Mucosa of descending colon (tissue), 3 donors: Measurements from ENCODE around the gene PRPF38A. TPM values are rescaled to one million over a fixed set of nuclear protein-coding genes. Genes with fewer than 3 reads are reported as not detected.

Experiments used
- ATAC-seq: fragments of 200-7000 bp; cut with Tn5 transposase; one replicate; pipeline ENCODE4 v1.9.1; 2020; ENCODE audit warnings: mild to moderate bottlenecking, moderate library complexity
- DNase-seq, 3 donors: peaks; one replicate each; pipeline ENCODE4 v3.0.0-alpha.2; 2020
- H3K36me3 ChIP-seq: fragments of 200-600 bp; one replicate; pipeline ENCODE4 v1.8.0; 2021; ENCODE audit warnings: low read depth, mild to moderate bottlenecking
- H3K4me1 ChIP-seq: fragments of 200-600 bp; one replicate; pipeline ENCODE4 v1.8.0; 2021; ENCODE audit warnings: low read depth, mild to moderate bottlenecking
- H3K4me3 ChIP-seq: fragments of 200-600 bp; one replicate; pipeline ENCODE4 v1.8.0; 2021; ENCODE audit warnings: mild to moderate bottlenecking
- H3K9me3 ChIP-seq: fragments of 200-600 bp; one replicate; pipeline ENCODE4 v1.8.0; 2021; ENCODE audit warnings: mild to moderate bottlenecking
- CTCF ChIP-seq: fragments of 200-600 bp; IDR thresholded peaks from one replicate; pipeline ENCODE4 v1.8.0; 2022; ENCODE audit warnings: antibody characterized with exemption, mild to moderate bottlenecking
- intact Hi-C, 2 donors: fragments of 100-400 bp; cut with DNase I in 1 of 2; cut with micrococcal nuclease in 1 of 2; formaldehyde crosslinking; loops; one replicate each; pipeline versions ENCODE4 v1.11.0 to v1.11.1; 2022; cut with DNase I, micrococcal nuclease
- total RNA-seq, 3 donors: library from RNA; stranded (reverse); fragmentation: NEBNext Ultra II Directional in 2 of 3; extraction: Animal tissue kit (Norgen Biotek cat#: 25700) in 2 of 3; gene quantifications; one replicate each; pipeline versions ENCODE4 v1.2.1 to v1.2.4, GENCODE V29; 2021 to 2023
- donor health status: DM: no; HTN: no; CAD: no; lungs with moderate emphysema.
- donor health status: DM: no; HTN: no; CAD: no.
- donor health status: DM: no; HTN: yes; CAD: no.

The PRPF38A gene
- total RNA-seq, 3 donors from 2014 or later = 44.9 to 58.2 (median 45.2) TPM

- no peaks in the 10 kb centered on the region for H3K36me3 ChIP-seq
- ATAC-seq = no peak
- intact Hi-C loops = no loop called here
- TF ChIP-seq CTCF = no peak
- no peaks in the 10 kb centered on the region for H3K9me3 ChIP-seq
- no peak for DNase-seq
- no peak overlapping the region for H3K4me3 ChIP-seq
- no peaks in the 10 kb centered on the region for H3K4me1 ChIP-seq
Measured at GRCh38 chr1:52427152-52427551, 22.8 kb downstream of the PRPF38A start.

GRCh38 chr1:52432807-52433206 lies 28.4 kb downstream of the PRPF38A start:
- intact Hi-C loops = no loop called here

GRCh38 chr1:52435211-52435610 lies 30.8 kb downstream of the PRPF38A start:
- Histone ChIP-seq H3K4me3 (no peak overlapping the region), H3K4me1 (no peaks in the 10 kb centered on the region), H3K9me3 (no peaks in the 10 kb centered on the region), H3K36me3 (no peaks in the 10 kb centered on the region)
- no peak for ATAC-seq
- DNase-seq = no peak
- intact Hi-C loops = no loop called here
- no peak for TF ChIP-seq CTCF

More at GRCh38 chr1:52432807-52433206, 28.4 kb downstream of the PRPF38A start:
- Histone ChIP-seq H3K4me1 (no peaks in the 10 kb centered on the region), H3K4me3 (no peak overlapping the region), H3K36me3 (no peaks in the 10 kb centered on the region), H3K9me3 (no peaks in the 10 kb centered on the region)
- ATAC-seq (no peak), DNase-seq (no peak)
- no peak for TF ChIP-seq CTCF

DNA sequence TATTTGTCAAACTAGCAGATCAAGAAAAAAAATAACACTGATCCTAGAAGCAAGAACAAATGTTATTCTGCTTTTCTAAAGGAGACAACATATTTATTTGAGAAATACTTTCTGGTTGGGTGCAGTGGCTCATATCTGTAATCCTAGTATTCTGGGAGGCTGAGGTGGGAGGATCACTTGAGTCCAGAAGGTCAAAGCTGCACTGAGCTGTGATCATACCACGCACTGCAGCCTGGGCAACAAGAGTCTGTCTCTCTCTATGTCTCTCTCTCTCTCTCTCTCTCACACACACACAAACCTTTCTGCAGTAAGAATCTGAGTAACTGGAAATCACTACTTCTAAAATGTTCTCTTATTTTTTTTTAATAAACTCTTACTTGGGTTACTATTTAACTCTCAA lies 31.2 kb downstream of the PRPF38A start:
- no peak overlapping the region for H3K4me3 ChIP-seq
- TF ChIP-seq CTCF = no peak
- no peak for DNase-seq
- no peak for ATAC-seq
- intact Hi-C loops = no loop called here
- H3K9me3 ChIP-seq = no peaks in the 10 kb centered on the region
- H3K36me3 ChIP-seq = no peaks in the 10 kb centered on the region
- no peaks in the 10 kb centered on the region for H3K4me1 ChIP-seq

- H3K9me3 ChIP-seq = no peaks in the 10 kb centered on the region
- intact Hi-C loops = no loop called here
- H3K36me3 ChIP-seq = no peaks in the 10 kb centered on the region
- no peak overlapping the region for H3K4me3 ChIP-seq
- no peak for DNase-seq
- H3K4me1 ChIP-seq = no peaks in the 10 kb centered on the region
- TF ChIP-seq CTCF = no peak
- ATAC-seq = no peak
Measured at GRCh38 chr1:52436817-52437216, 32.4 kb downstream of the PRPF38A start.

GRCh38 chr1:52439976-52440375 lies 35.6 kb downstream of the PRPF38A start:
- TF ChIP-seq CTCF = no peak
- H3K9me3 ChIP-seq = no peaks in the 10 kb centered on the region
- no peak overlapping the region for H3K4me3 ChIP-seq
- ATAC-seq (no peak), DNase-seq (no peak)
- no peaks in the 10 kb centered on the region for H3K36me3 ChIP-seq
- H3K4me1 ChIP-seq = no peaks in the 10 kb centered on the region
- intact Hi-C loops = no loop called here
